DND-41 (cell line): ENCODE measurements around the gene ANKRD6.

Source experiments
- CTCF ChIP-seq: IDR thresholded peaks from 2 replicates; pipeline ENCODE4 v1.5.1; 2012; ENCODE audit warnings: borderline replicate concordance, low read length, moderate library complexity, mild to moderate bottlenecking; ENCODE audit not compliant: poor library complexity, severe bottlenecking; ENCODE audit errors: extremely low read depth
- EZH2 ChIP-seq: IDR thresholded peaks from 3 replicates; pipeline ENCODE4 v1.6.1; 2012; ENCODE audit warnings: borderline replicate concordance, low read depth, mild to moderate bottlenecking, moderate library complexity, low read length, inconsistent platforms; ENCODE audit not compliant: severe bottlenecking

- TF ChIP-seq CTCF: no peak
- TF ChIP-seq EZH2: no peak
Observed at GRCh38 chr6:89392823-89393222, 40.1 kb upstream of the ANKRD6 start.
